ENCODE results near the gene CFAP221. TPM values are rescaled to one million over a fixed set of nuclear protein-coding genes. Genes with fewer than 3 reads are reported as not detected.

The CFAP221 gene
- total RNA-seq, 3 donors from 2014 or later (not counting 1 experiment from before 2014, with no cell fraction given), result not detected

DNA sequence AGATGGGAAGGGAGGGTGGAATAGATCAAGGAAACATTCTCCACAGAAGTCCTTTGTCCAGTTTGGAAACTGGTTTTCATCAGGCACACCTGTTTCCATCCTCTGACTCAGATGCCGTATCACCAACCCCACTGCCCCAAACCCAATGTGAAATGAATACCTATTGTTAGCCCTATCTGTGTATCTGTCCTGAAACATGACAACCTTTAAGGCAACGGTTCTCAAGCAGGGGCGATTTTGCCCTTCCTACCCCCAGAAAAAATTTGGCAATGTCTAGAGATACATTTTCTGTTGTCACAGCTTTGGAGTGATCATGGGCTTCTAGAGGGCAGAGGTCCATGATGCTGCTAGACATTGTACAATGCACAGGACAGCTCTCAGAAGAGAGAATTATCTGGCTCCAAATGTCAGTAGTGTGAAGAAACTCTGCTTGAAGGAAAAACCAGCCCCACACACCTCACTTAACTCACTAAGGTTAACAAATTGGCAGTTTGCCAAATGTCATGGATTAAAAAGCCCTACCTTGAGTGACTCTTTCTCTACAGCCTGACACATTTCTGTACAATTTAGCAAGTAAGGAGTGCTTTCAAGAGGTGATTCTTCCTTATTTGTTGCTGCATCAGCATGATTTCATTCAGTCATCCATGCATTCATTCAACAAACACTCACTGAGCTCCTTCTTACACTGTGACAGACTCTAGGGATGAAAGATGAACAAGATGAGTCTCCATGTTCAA is 23.4 kb upstream of the CFAP221 start:
- H3K4me1 Mint-ChIP-seq, result peaks cover 0 to 10% of the 10 kb centered on the region in 2 donors
- Histone ChIP-seq H3K27ac (ENCODE audit: low read length) (no peak overlapping the region), H3K27me3 (ENCODE audit: control insufficient read depth, insufficient read depth, low read length) (no peaks in the 10 kb centered on the region), H3K36me3 (ENCODE audit: control insufficient read depth, insufficient read depth, low read length) (no peaks in the 10 kb centered on the region), H3K4me1 (ENCODE audit: control insufficient read depth, insufficient read depth, low read length) (no peaks in the 10 kb centered on the region), H3K4me3 (ENCODE audit: low read length) (no peak overlapping the region), H3K9me3 (ENCODE audit: control insufficient read depth, insufficient read depth, low read length) (no peaks in the 10 kb centered on the region)
- 76% methylated on average over 3 of the region's 3 CpGs for WGBS (ENCODE audit: insufficient coverage)
- intact Hi-C loops (cut with micrococcal nuclease), result no loop called here
- H3K9me3 Mint-ChIP-seq, result no peaks in the 10 kb centered on the region
- no peak overlapping the region for H3K4me3 Mint-ChIP-seq
- peaks cover 31 to 35% of the 10 kb centered on the region in 2 donors for H3K27me3 Mint-ChIP-seq (ENCODE audit: low read depth in 2 of 2)
- DNase-seq (no peak), ATAC-seq (no peak)
- TF ChIP-seq, protein P1, sequence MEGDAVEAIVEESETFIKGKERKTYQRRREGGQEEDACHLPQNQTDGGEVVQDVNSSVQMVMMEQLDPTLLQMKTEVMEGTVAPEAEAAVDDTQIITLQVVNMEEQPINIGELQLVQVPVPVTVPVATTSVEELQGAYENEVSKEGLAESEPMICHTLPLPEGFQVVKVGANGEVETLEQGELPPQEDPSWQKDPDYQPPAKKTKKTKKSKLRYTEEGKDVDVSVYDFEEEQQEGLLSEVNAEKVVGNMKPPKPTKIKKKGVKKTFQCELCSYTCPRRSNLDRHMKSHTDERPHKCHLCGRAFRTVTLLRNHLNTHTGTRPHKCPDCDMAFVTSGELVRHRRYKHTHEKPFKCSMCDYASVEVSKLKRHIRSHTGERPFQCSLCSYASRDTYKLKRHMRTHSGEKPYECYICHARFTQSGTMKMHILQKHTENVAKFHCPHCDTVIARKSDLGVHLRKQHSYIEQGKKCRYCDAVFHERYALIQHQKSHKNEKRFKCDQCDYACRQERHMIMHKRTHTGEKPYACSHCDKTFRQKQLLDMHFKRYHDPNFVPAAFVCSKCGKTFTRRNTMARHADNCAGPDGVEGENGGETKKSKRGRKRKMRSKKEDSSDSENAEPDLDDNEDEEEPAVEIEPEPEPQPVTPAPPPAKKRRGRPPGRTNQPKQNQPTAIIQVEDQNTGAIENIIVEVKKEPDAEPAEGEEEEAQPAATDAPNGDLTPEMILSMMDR (IDR thresholded peaks at IDR 0.05), result no peak
- H3K36me3 Mint-ChIP-seq, result no peaks in the 10 kb centered on the region
- H3K27ac Mint-ChIP-seq, result no peak overlapping the region

DNA sequence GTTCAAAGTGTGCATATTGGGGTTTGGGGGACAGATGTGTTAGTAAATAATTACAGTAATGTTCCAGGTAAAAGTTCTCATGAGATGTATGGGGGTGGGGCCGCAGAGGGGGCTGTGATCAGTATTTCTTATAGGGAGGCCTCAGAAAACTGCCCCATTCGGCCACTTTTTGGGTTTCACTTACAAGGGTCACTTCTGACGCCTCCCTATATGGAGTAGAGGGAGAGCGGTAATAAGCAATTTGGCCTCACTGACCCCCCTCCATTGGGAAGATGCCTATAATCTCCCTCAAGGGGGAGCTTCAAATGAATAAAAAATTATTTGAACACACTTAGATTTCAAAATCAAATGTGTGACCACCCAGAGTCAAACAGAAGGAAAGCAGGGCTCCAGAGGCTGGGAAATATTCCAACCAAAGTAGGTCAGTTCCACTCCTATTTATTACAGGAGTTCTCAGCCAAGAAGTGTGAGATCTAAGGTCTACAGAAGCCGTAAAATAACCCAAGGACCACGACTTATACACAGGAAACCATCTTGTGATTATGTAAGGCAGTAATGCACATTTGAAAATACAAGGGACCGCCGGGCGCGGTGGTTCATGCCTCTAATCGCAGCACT is 22.7 kb upstream of the CFAP221 start:
- no peak overlapping the region for H3K27ac ChIP-seq (ENCODE audit: low read length)
- no peaks in the 10 kb centered on the region for H3K36me3 ChIP-seq (ENCODE audit: control insufficient read depth, insufficient read depth, low read length)
- H3K4me3 Mint-ChIP-seq, result no peak overlapping the region
- peaks cover 0 to 10% of the 10 kb centered on the region in 2 donors for H3K4me1 Mint-ChIP-seq
- H3K27ac Mint-ChIP-seq, result no peak overlapping the region
- 78% methylated on average over 9 of the region's 11 CpGs for WGBS (ENCODE audit: insufficient coverage)
- intact Hi-C loops (cut with micrococcal nuclease), result no loop called here
- H3K27me3 Mint-ChIP-seq (ENCODE audit: low read depth in 2 of 2), result peaks cover 38 to 42% of the 10 kb centered on the region in 2 donors
- no peaks in the 10 kb centered on the region for H3K9me3 ChIP-seq (ENCODE audit: control insufficient read depth, insufficient read depth, low read length)
- no peaks in the 10 kb centered on the region for H3K36me3 Mint-ChIP-seq
- TF ChIP-seq, protein P1 (IDR thresholded peaks at IDR 0.05), result no peak
- no peak overlapping the region for H3K4me3 ChIP-seq (ENCODE audit: low read length)
- no peak for DNase-seq
- no peak for ATAC-seq
- H3K9me3 Mint-ChIP-seq, result no peaks in the 10 kb centered on the region
- no peaks in the 10 kb centered on the region for H3K4me1 ChIP-seq (ENCODE audit: control insufficient read depth, insufficient read depth, low read length)
- H3K27me3 ChIP-seq (ENCODE audit: control insufficient read depth, insufficient read depth, low read length), result no peaks in the 10 kb centered on the region

DNA sequence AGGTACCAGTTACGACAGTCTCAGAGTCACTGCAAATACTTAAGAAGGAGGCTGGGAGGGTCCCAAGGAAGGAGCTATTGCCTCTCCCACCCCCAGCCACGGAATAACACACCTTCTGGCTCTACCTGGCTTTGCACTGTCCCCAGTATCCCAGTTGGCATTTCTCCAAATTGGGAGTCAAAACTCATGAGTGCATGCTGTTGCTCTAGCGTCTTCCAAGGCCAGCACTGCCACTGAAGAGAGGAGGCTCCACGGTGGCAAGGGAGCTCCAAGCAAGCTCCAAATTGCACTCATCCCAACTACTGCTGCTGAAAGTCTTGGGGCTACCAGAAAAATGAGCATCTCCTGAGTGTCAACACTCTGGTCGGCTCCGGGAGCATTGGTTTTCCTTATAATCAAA is 21.6 kb upstream of the CFAP221 start:
- TF ChIP-seq, protein P1 (IDR thresholded peaks at IDR 0.05), result no peak
- Histone ChIP-seq H3K9me3 (ENCODE audit: control insufficient read depth, insufficient read depth, low read length) (no peaks in the 10 kb centered on the region), H3K27me3 (ENCODE audit: control insufficient read depth, insufficient read depth, low read length) (no peaks in the 10 kb centered on the region), H3K4me1 (ENCODE audit: control insufficient read depth, insufficient read depth, low read length) (no peaks in the 10 kb centered on the region), H3K27ac (ENCODE audit: low read length) (no peak overlapping the region), H3K36me3 (ENCODE audit: control insufficient read depth, insufficient read depth, low read length) (no peaks in the 10 kb centered on the region), H3K4me3 (ENCODE audit: low read length) (no peak overlapping the region)
- 65% methylated on average over 6 of the region's 6 CpGs for WGBS (ENCODE audit: insufficient coverage)
- Mint-ChIP-seq H3K4me1 (peaks cover 0 to 6% of the 10 kb centered on the region in 2 donors), H3K27ac (no peak overlapping the region), H3K9me3 (no peaks in the 10 kb centered on the region), H3K4me3 (no peak overlapping the region), H3K27me3 (ENCODE audit: low read depth in 2 of 2) (peaks cover 40 to 49% of the 10 kb centered on the region in 2 donors), H3K36me3 (no peaks in the 10 kb centered on the region)
- no peak for ATAC-seq
- no peak for DNase-seq
- intact Hi-C loops (cut with micrococcal nuclease), result no loop called here

All from natural killer cell (primary cell).